Panc1 (cell line): Measurements from ENCODE around the gene RAB40A. TPM values are rescaled to one million over a fixed set of nuclear protein-coding genes. Genes with fewer than 3 reads are reported as not detected.

ENCODE experiments used
- ATAC-seq: fragments of 200-7000 bp; cut with Tn5 transposase; 2 replicates; pipeline ENCODE4 v1.9.1; 2020; ENCODE audit warnings: mild to moderate bottlenecking, moderate library complexity
- BruUV-seq: library from RNA; stranded (reverse); fragments of 400-500 nt; replicated peaks from 2 replicates; lab custom pipeline; 2021; lab: Mats Ljungman, UMichigan
- CTCF ChIA-PET: fragments of 300-600 bp; sonication (Branson Sonifier 250); formaldehyde crosslinking; loops from one replicate; lab custom pipeline; 2022; ENCODE audit warnings: antibody characterized with exemption; lab: Charles Lee
- POLR2A ChIA-PET: fragments of 300-600 bp; sonication (Branson Sonifier 250); formaldehyde crosslinking; loops from one replicate; lab custom pipeline; 2022; ENCODE audit warnings: antibody characterized with exemption; lab: Charles Lee
- DNase-seq: peaks from one replicate; pipeline ENCODE4 v3.0.0-alpha.2; 2010; ENCODE audit warnings: low read depth, low spot score
- H3K27ac ChIP-seq: 2 replicates; pipeline ENCODE4 v1.5.1; 2011; ENCODE audit warnings: mild to moderate bottlenecking, low read length, inconsistent platforms
- H3K27me3 ChIP-seq: fragments of 200-500 bp; sonication (Bioruptor generic); 2 replicates; pipeline ENCODE4 v1.6.0; 2014; ENCODE audit warnings: low read length, inconsistent platforms; ENCODE audit not compliant: control insufficient read depth, insufficient read depth
- H3K36me3 ChIP-seq: fragments of 200-500 bp; sonication (Bioruptor generic); 2 replicates; pipeline ENCODE4 v1.5.1; 2014; ENCODE audit warnings: inconsistent platforms, mild to moderate bottlenecking, low read length, moderate library complexity; ENCODE audit not compliant: control insufficient read depth, insufficient read depth
- H3K4me1 ChIP-seq: 2 replicates; pipeline ENCODE4 v1.5.1; 2011; ENCODE audit warnings: inconsistent platforms, mild to moderate bottlenecking, low read length, moderate library complexity; ENCODE audit not compliant: control insufficient read depth, insufficient read depth
- H3K4me3 ChIP-seq, 2 experiments: 2 replicates each; pipeline ENCODE4 v1.5.1; 2011 to 2012; ENCODE audit warnings: low read depth in 2 of 2, low read length in 2 of 2, mild to moderate bottlenecking in 2 of 2, inconsistent platforms in 1 of 2, moderate library complexity in 1 of 2
- H3K9me3 ChIP-seq: fragments of 200-500 bp; sonication (Bioruptor generic); 2 replicates; pipeline ENCODE4 v1.5.1; 2014; ENCODE audit warnings: low read depth, mild to moderate bottlenecking, inconsistent platforms, low read length, moderate library complexity; ENCODE audit not compliant: control insufficient read depth, insufficient read depth
- POLR2AphosphoS5 ChIP-seq: IDR thresholded peaks from 2 replicates; pipeline ENCODE4 v1.6.1; 2012; ENCODE audit warnings: mild to moderate bottlenecking, low read depth, low read length, moderate library complexity
- SIN3A ChIP-seq: IDR thresholded peaks from 2 replicates; pipeline ENCODE4 v1.6.1; 2012; ENCODE audit warnings: low read depth, mild to moderate bottlenecking, low read length, moderate library complexity, borderline replicate concordance; ENCODE audit not compliant: insufficient read depth
- TCF7L2 ChIP-seq: IDR thresholded peaks from 2 replicates; pipeline ENCODE4 v1.6.1; 2011; ENCODE audit warnings: mild to moderate bottlenecking, low read depth, low read length, inconsistent platforms
- in situ Hi-C: cut with HindIII; loops from 2 replicates; pipeline ENCODE4 v1.10.0; 2016; ENCODE audit warnings: low sequenced_read_pairs, low pct_unique_long_range_greater_than_20kb
- intact Hi-C: fragments of 100-400 bp; cut with micrococcal nuclease; formaldehyde crosslinking; loops from one replicate; pipeline ENCODE4 v1.10.0; 2022; ENCODE audit not compliant: unreplicated experiment
- total RNA-seq: library from RNA; stranded (reverse); gene quantifications from one replicate; pipeline ENCODE4 v1.2.1, GENCODE V29; 2021; ENCODE audit not compliant: unreplicated experiment
- TF ChIP-seq, protein P1 (sequence below), 2 experiments: IDR thresholded peaks; 2 replicates each; pipeline ENCODE4 v1.6.1; 2011 to 2012; ENCODE audit warnings: low read depth in 2 of 2, control low read depth in 1 of 2, low read length in 1 of 2, mild to moderate bottlenecking in 1 of 2, moderate library complexity in 1 of 2; ENCODE audit not compliant: insufficient read depth in 1 of 2
- TF ChIP-seq, protein P2 (sequence below): fragments of 450-650 bp; IDR thresholded peaks from 2 replicates; pipeline ENCODE4 v1.5.1; 2017; ENCODE audit warnings: mild to moderate bottlenecking

Gene RAB40A
- total RNA-seq, 1 experiment from 2014 or later: 0.26 TPM

- intact Hi-C loops: no loop called here
- BruUV-seq: no TSS peak
- ChIA-PET CTCF (no interaction called here), POLR2A (interaction anchor here (0.6 kb wide), 1 partner anchor 18 kb away, joined by 3 read pairs; no protein-coding TSS in a partner anchor)
- in situ Hi-C loops: no loop called here
- ATAC-seq (no peak), DNase-seq (no peak)
- TF ChIP-seq SIN3A (no peak), TCF7L2 (no peak), POLR2AphosphoS5 (no peak)
- TF ChIP-seq, protein P1, sequence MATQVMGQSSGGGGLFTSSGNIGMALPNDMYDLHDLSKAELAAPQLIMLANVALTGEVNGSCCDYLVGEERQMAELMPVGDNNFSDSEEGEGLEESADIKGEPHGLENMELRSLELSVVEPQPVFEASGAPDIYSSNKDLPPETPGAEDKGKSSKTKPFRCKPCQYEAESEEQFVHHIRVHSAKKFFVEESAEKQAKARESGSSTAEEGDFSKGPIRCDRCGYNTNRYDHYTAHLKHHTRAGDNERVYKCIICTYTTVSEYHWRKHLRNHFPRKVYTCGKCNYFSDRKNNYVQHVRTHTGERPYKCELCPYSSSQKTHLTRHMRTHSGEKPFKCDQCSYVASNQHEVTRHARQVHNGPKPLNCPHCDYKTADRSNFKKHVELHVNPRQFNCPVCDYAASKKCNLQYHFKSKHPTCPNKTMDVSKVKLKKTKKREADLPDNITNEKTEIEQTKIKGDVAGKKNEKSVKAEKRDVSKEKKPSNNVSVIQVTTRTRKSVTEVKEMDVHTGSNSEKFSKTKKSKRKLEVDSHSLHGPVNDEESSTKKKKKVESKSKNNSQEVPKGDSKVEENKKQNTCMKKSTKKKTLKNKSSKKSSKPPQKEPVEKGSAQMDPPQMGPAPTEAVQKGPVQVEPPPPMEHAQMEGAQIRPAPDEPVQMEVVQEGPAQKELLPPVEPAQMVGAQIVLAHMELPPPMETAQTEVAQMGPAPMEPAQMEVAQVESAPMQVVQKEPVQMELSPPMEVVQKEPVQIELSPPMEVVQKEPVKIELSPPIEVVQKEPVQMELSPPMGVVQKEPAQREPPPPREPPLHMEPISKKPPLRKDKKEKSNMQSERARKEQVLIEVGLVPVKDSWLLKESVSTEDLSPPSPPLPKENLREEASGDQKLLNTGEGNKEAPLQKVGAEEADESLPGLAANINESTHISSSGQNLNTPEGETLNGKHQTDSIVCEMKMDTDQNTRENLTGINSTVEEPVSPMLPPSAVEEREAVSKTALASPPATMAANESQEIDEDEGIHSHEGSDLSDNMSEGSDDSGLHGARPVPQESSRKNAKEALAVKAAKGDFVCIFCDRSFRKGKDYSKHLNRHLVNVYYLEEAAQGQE (IDR thresholded peaks at IDR 0.05; ENCODE audit: insufficient read depth in 1 of 2, low read depth in 2 of 2, low read length in 1 of 2): no peak
- TF ChIP-seq, protein P2, sequence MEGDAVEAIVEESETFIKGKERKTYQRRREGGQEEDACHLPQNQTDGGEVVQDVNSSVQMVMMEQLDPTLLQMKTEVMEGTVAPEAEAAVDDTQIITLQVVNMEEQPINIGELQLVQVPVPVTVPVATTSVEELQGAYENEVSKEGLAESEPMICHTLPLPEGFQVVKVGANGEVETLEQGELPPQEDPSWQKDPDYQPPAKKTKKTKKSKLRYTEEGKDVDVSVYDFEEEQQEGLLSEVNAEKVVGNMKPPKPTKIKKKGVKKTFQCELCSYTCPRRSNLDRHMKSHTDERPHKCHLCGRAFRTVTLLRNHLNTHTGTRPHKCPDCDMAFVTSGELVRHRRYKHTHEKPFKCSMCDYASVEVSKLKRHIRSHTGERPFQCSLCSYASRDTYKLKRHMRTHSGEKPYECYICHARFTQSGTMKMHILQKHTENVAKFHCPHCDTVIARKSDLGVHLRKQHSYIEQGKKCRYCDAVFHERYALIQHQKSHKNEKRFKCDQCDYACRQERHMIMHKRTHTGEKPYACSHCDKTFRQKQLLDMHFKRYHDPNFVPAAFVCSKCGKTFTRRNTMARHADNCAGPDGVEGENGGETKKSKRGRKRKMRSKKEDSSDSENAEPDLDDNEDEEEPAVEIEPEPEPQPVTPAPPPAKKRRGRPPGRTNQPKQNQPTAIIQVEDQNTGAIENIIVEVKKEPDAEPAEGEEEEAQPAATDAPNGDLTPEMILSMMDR: no peak
- Histone ChIP-seq H3K4me1 (no peaks in the 10 kb centered on the region), H3K36me3 (no peaks in the 10 kb centered on the region), H3K27me3 (peaks cover 6% of the 10 kb centered on the region), H3K4me3 (no peak overlapping the region), H3K27ac (no peak overlapping the region), H3K9me3 (no peaks in the 10 kb centered on the region)
These were observed 6.2 kb downstream of the RAB40A start for GRCh38 chrX:103513067-103513466.

GRCh38 chrX:103510031-103510430, 9.3 kb downstream of the RAB40A start:
- POLR2A ChIA-PET: no interaction called here
- BruUV-seq: no TSS peak
- intact Hi-C loops (no loop called here), in situ Hi-C loops (no loop called here)
- CTCF ChIA-PET: no interaction called here
- TF ChIP-seq TCF7L2: no peak
- no peak for TF ChIP-seq SIN3A
- TF ChIP-seq, protein P1 (IDR thresholded peaks at IDR 0.05; ENCODE audit: insufficient read depth in 1 of 2, low read depth in 2 of 2, low read length in 1 of 2): no peak
- TF ChIP-seq, protein P2: no peak
- no peak for TF ChIP-seq POLR2AphosphoS5
- peaks cover 2% of the 10 kb centered on the region; the same call in 1 of the 2 replicates for H3K27me3 ChIP-seq
- ATAC-seq (no peak), DNase-seq (no peak)
- no peaks in the 10 kb centered on the region for H3K4me1 ChIP-seq
- no peaks in the 10 kb centered on the region for H3K9me3 ChIP-seq
- no peaks in the 10 kb centered on the region for H3K36me3 ChIP-seq
- H3K27ac ChIP-seq: no peak overlapping the region
- no peak overlapping the region for H3K4me3 ChIP-seq
